Measurements from ENCODE around the gene SELENOW. TPM values are rescaled to one million over a fixed set of nuclear protein-coding genes. Genes with fewer than 3 reads are reported as not detected.

The SELENOW gene
- total RNA-seq, 2 donors from 2014 or later, result 1,458 to 1,507 TPM

DNA sequence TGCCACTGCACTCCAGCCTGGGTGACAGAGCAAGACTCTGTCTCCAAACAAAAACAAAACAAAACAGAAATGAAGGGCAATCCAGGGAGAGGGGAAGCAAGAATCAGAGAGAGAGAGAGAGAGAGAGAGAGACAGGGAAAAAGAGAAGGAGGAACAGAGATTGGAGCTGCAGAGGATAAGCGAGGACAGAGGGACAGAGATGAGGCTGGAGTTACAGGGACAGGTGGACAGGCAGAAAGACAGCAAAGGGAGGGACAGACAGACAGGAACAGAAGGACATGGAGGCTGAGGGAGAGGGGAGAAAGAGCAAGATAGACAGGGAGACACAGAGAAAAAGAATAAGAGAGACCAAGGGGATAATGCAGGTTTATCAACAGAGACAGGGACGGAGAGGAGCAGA is 41.9 kb downstream of the SELENOW start:
- H3K27ac ChIP-seq, result no peak overlapping the region
- H3K27me3 ChIP-seq, result no peaks in the 10 kb centered on the region
- no peak overlapping the region for H3K4me3 ChIP-seq
- no peak for TF ChIP-seq CTCF (IDR thresholded peaks at IDR 0.05)
- no peaks in the 10 kb centered on the region for H3K9me3 ChIP-seq
- no peaks in the 10 kb centered on the region for H3K4me1 ChIP-seq
- no peaks in the 10 kb centered on the region for H3K36me3 ChIP-seq
- no peak for DNase-seq (ENCODE audit: low spot score)

DNA sequence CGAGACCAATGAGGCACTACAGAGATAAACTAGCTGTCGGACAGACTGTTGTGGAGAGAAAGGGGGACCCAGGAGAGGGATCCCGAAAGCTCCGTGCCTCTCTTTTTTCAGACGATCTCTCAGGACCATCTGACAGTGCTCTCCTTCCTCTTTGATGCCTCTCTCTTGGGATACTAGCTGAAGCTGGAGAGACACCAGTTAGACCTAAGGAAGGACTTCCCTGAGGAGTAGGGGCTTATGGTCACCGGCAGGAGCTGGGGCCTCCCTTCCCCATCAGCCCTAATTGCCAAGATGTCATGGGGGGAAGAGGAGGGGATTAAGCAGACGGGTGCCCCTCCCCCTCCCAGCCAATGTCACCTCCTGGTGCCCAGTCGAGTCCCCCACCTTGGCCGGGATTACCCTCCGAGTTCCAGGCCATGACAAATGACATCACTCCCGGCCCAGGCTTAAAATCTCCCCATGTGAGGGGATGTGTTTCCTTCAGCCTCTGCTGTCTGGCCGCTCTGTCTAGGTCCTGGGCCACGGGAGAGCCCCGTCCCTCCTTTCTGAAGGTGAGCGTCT is 43.0 kb downstream of the SELENOW start, which contains the start of gene CRX:
Gene CRX, plus strand, starts transcription at position 478 of the 561 bp plus-strand sequence. CDS start 12,507 bp downstream, outside the sequence.
- no peak for DNase-seq (ENCODE audit: low spot score)
- Histone ChIP-seq H3K4me3 (no peak within 1 kb of the TSS), H3K9me3 (peaks cover 0 to 3% of the 10 kb centered on the region in 2 donors), H3K4me1 (no peaks in the 10 kb centered on the region), H3K27ac (no peak within 1 kb of the TSS), H3K27me3 (no peaks in the 10 kb centered on the region), H3K36me3 (no peaks in the 10 kb centered on the region)
- no peak for TF ChIP-seq CTCF (IDR thresholded peaks at IDR 0.05)

GRCh38 chr19:47824396-47824795 is 45.9 kb downstream of the SELENOW start:
- DNase-seq (ENCODE audit: low spot score), result no peak
- no peak for TF ChIP-seq CTCF (IDR thresholded peaks at IDR 0.05)
- Histone ChIP-seq H3K4me3 (no peak overlapping the region), H3K27ac (no peak overlapping the region), H3K9me3 (peaks cover 0 to 9% of the 10 kb centered on the region in 2 donors), H3K27me3 (no peaks in the 10 kb centered on the region), H3K36me3 (no peaks in the 10 kb centered on the region), H3K4me1 (no peaks in the 10 kb centered on the region)

DNA sequence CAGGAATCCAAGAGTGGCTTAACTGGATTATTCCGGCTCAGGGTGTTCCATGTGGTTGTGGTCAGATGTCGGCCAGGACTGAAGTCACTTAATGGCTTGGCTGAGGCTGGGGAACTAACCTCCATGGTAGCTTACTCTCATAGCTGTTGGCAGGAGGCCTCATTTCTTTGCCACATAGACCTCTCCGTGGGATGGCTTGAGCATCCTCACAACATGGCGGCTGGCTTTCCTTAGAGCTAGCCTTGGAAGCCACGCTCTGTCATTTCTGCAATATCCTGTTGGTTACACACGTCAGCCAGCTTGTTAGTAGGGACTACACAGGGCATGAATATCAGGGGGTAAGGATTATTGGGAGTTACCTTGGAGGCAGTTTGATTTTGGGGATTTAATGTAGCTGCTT is 48.3 kb downstream of the SELENOW start:
- Histone ChIP-seq H3K4me3 (no peak overlapping the region), H3K36me3 (no peaks in the 10 kb centered on the region), H3K27ac (no peak overlapping the region), H3K4me1 (no peaks in the 10 kb centered on the region), H3K9me3 (peaks cover 0 to 9% of the 10 kb centered on the region in 2 donors), H3K27me3 (no peaks in the 10 kb centered on the region)
- TF ChIP-seq CTCF (IDR thresholded peaks at IDR 0.05), result no peak
- DNase-seq (ENCODE audit: low spot score), result no peak

- no peak overlapping the region for H3K4me3 ChIP-seq
- no peaks in the 10 kb centered on the region for H3K36me3 ChIP-seq
- H3K27me3 ChIP-seq, result no peaks in the 10 kb centered on the region
- TF ChIP-seq CTCF (IDR thresholded peaks at IDR 0.05), result no peak
- DNase-seq (ENCODE audit: low spot score), result no peak
- H3K9me3 ChIP-seq, result no peaks in the 10 kb centered on the region
- H3K4me1 ChIP-seq, result no peaks in the 10 kb centered on the region
- no peak overlapping the region for H3K27ac ChIP-seq
Observed at GRCh38 chr19:47832723-47833122, 54.2 kb downstream of the SELENOW start.

Other genes starting within 250 kb of the SELENOW start
- gene ZNF541, start 205.6 kb upstream of the SELENOW start, total RNA-seq, result under 1 TPM in 1 of 2 donors, not detected in 1; 0.20 TPM
- 10 to 100 TPM in 1 of 2 donors, 1 to 10 TPM in 1; 7.0 to 12.6 TPM for gene BICRA, start 169.6 kb upstream of the SELENOW start, total RNA-seq
- gene EHD2, start 65.3 kb upstream of the SELENOW start, total RNA-seq, result 10 to 100 TPM; 44.9 to 70.3 TPM
- gene NOP53, start 33.2 kb upstream of the SELENOW start, total RNA-seq, result 100 to 1,000 TPM; 143 to 243 TPM
- not detected for gene TPRX1, start 25.8 kb downstream of the SELENOW start, total RNA-seq
- gene CRX, start 43.2 kb downstream of the SELENOW start, total RNA-seq, result not detected
- gene TPRX2, start 80.5 kb downstream of the SELENOW start, total RNA-seq, result not detected
- gene SULT2A1, start 107.6 kb downstream of the SELENOW start, total RNA-seq, result not detected
- gene BSPH1, start 213.5 kb downstream of the SELENOW start, total RNA-seq, result not detected
- not detected for gene ELSPBP1, start 215.9 kb downstream of the SELENOW start, total RNA-seq

All from right atrium auricular region (tissue), 2 donors.